Stimulated activated CD8-positive, alpha-beta memory T cell treated with anti-CD3 and anti-CD28 coated beads, Interleukin-15, amount 100 ng/mL, for 48 hours (primary cell): ENCODE results near the gene HIC1.

ENCODE experiments used
- DNase-seq, 2 donors: peaks; one replicate each; pipeline ENCODE4 v3.0.0-alpha.2; 2020; ENCODE audit warnings: low read depth in 2 of 2

The HIC1 gene

GRCh38 chr17:2101448-2102257 lies 46.8 kb downstream of the HIC1 start:
- DNase-seq, result peak in 1 of 2 donors; percentile 27

GRCh38 chr17:2102931-2103809 lies 48.3 kb downstream of the HIC1 start:
- DNase-seq, result no peak

GRCh38 chr17:2105663-2106062 lies 50.8 kb downstream of the HIC1 start:
- no peak for DNase-seq

- no peak for DNase-seq
These were observed 51.5 kb downstream of the HIC1 start for GRCh38 chr17:2106308-2106955.

GRCh38 chr17:2107050-2107449 lies 52.1 kb downstream of the HIC1 start:
- no peak for DNase-seq

- no peak for DNase-seq
These were observed 52.6 kb downstream of the HIC1 start for GRCh38 chr17:2107506-2107905.

- no peak for DNase-seq
These were observed 53.3 kb downstream of the HIC1 start for GRCh38 chr17:2108170-2108569.

- no peak for DNase-seq
These were observed 55.5 kb downstream of the HIC1 start for GRCh38 chr17:2110436-2110835.

GRCh38 chr17:2111691-2112090 lies 56.8 kb downstream of the HIC1 start:
- no peak for DNase-seq
